ENCODE results near the gene GRM3. TPM values are rescaled to one million over a fixed set of nuclear protein-coding genes. Genes with fewer than 3 reads are reported as not detected.

GRM3 gene
- total and polyA plus RNA-seq, 7 experiments from 2014 or later = not detected

GRCh38 chr7:86747698-86748097, 104.0 kb downstream of the GRM3 start:
- Mint-ChIP-seq H3K27me3 (peaks cover 0 to 11% (median 0%) of the 10 kb centered on the region in 5 donors), H3K27ac (no peak overlapping the region), H3K4me1 (no peaks in the 10 kb centered on the region), H3K9me3 (peaks cover 0 to 4% (median 0%) of the 10 kb centered on the region in 11 donors), H3K36me3 (no peaks in the 10 kb centered on the region), H3K4me3 (no peak overlapping the region)
- no peaks in the 10 kb centered on the region for H3K36me3 ChIP-seq (ENCODE audit: control insufficient read depth in 2 of 3, insufficient read depth in 3 of 3, low read length in 3 of 3)
- intact Hi-C loops (cut with micrococcal nuclease) = no loop called here
- no peak overlapping the region for H3K4me3 ChIP-seq (ENCODE audit: low read length)
- DNase-seq = no peak
- H3K9me3 ChIP-seq (ENCODE audit: control insufficient read depth in 2 of 3, low read length in 3 of 3) = no peaks in the 10 kb centered on the region
- H3K27me3 ChIP-seq (ENCODE audit: control insufficient read depth in 2 of 2, insufficient read depth in 2 of 2, low read length in 2 of 2) = no peaks in the 10 kb centered on the region
- no peak overlapping the region for H3K27ac ChIP-seq (ENCODE audit: low read depth, low read length)
- ChIA-PET CTCF (no interaction called here), POLR2A (no interaction called here)
- H3K4me1 ChIP-seq (ENCODE audit: control insufficient read depth in 2 of 2, insufficient read depth in 2 of 2, low read length in 2 of 2) = no peaks in the 10 kb centered on the region
- ATAC-seq = no peak

DNA sequence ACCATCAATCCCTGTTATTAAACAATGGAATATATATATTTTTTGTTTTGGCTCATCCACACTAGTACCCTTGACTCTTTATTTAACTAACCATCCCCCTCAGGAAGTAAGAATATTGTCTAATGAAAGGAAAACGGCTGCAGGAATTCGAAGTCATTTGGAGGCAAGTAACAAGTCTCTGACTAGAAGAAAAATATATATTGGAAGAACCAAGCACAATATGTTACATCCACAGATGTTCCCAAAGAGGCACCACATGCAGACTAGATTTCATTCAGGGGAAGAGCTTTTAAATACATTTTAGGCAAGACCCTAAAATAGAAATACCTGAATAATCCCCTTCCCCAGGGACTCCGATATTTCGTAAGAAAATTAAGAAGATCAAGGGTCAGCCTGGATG, 104.5 kb downstream of the GRM3 start:
- CTCF ChIA-PET = no interaction called here
- intact Hi-C loops (cut with micrococcal nuclease) = no loop called here
- POLR2A ChIA-PET = no interaction called here
- Histone ChIP-seq H3K27me3 (ENCODE audit: control insufficient read depth in 2 of 2, insufficient read depth in 2 of 2, low read length in 2 of 2) (no peaks in the 10 kb centered on the region), H3K4me1 (ENCODE audit: control insufficient read depth in 2 of 2, insufficient read depth in 2 of 2, low read length in 2 of 2) (no peaks in the 10 kb centered on the region), H3K27ac (ENCODE audit: low read depth, low read length) (no peak overlapping the region), H3K36me3 (ENCODE audit: control insufficient read depth in 2 of 3, insufficient read depth in 3 of 3, low read length in 3 of 3) (no peaks in the 10 kb centered on the region), H3K4me3 (ENCODE audit: low read length) (no peak overlapping the region), H3K9me3 (ENCODE audit: control insufficient read depth in 2 of 3, low read length in 3 of 3) (no peaks in the 10 kb centered on the region)
- no peaks in the 10 kb centered on the region for H3K36me3 Mint-ChIP-seq
- H3K27me3 Mint-ChIP-seq = peaks cover 0 to 10% (median 0%) of the 10 kb centered on the region in 5 donors
- peaks cover 0 to 4% (median 0%) of the 10 kb centered on the region in 11 donors for H3K9me3 Mint-ChIP-seq
- ATAC-seq (no peak), DNase-seq (no peak)
- no peak overlapping the region for H3K4me3 Mint-ChIP-seq
- H3K4me1 Mint-ChIP-seq = no peaks in the 10 kb centered on the region
- H3K27ac Mint-ChIP-seq = no peak overlapping the region

DNA sequence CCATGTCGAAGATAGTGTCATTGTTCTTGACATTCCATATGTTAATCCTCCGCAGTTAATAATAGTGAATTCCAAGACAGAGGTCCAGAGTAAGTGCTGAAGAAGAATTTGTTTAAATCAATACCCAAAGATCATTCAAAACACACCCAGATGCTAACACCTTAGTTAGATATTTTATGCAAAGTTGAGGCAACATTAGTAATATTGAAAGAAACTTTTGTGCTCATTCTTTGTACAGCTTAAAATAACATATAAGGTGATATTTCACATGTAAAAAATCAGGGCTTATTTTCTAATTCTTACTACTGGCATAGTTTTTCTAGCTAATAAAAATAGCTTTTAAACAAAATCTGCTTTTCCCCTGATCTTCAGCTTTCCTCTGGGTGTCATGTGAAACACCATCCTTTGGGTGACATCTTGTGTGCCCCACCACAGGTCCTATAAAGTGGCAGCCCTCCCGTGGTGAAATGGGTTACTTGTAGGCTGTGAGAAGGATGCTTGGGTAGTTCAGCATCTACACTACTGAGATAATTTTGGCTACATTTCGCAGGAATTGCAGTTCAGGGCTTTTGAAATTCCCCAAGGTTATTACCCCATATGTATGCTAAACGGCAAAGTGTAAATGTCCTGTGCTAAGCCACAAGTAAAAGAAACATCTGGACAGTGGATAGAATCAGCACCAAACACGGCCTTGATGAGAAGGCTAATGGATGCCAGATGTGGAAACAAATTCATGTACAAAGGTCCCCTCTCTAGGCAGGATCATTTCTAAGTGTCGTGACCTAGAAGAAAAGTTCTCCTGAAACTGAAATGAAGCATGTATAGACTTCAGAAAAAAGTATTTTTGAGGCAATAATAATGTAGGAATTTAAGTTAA, 105.4 kb downstream of the GRM3 start:
- H3K27ac Mint-ChIP-seq = no peak overlapping the region
- POLR2A ChIA-PET = no interaction called here

GRCh38 chr7:86749741-86750665, 106.3 kb downstream of the GRM3 start:
- H3K9me3 Mint-ChIP-seq = peaks cover 0 to under 1% (median 0%) of the 10 kb centered on the region in 11 donors
- ATAC-seq (no peak), DNase-seq (no peak)
- POLR2A ChIA-PET = no interaction called here
- intact Hi-C loops (cut with micrococcal nuclease) = no loop called here
- no peaks in the 10 kb centered on the region for H3K4me1 Mint-ChIP-seq
- no peaks in the 10 kb centered on the region for H3K4me1 ChIP-seq (ENCODE audit: control insufficient read depth in 2 of 2, insufficient read depth in 2 of 2, low read length in 2 of 2)
- no peaks in the 10 kb centered on the region for H3K9me3 ChIP-seq (ENCODE audit: control insufficient read depth in 2 of 3, low read length in 3 of 3)
- CTCF ChIA-PET = no interaction called here
- no peaks in the 10 kb centered on the region for H3K36me3 Mint-ChIP-seq
- no peak overlapping the region for H3K4me3 ChIP-seq (ENCODE audit: low read length)
- H3K27me3 Mint-ChIP-seq = peaks cover 0 to 4% (median 0%) of the 10 kb centered on the region in 5 donors
- H3K27ac Mint-ChIP-seq = no peak overlapping the region
- no peaks in the 10 kb centered on the region for H3K27me3 ChIP-seq (ENCODE audit: control insufficient read depth in 2 of 2, insufficient read depth in 2 of 2, low read length in 2 of 2)
- no peak overlapping the region for H3K27ac ChIP-seq (ENCODE audit: low read depth, low read length)
- no peak overlapping the region for H3K4me3 Mint-ChIP-seq
- H3K36me3 ChIP-seq (ENCODE audit: control insufficient read depth in 2 of 3, insufficient read depth in 3 of 3, low read length in 3 of 3) = no peaks in the 10 kb centered on the region

More for the DNA sequence above, 105.4 kb downstream of the GRM3 start:
- H3K9me3 ChIP-seq (ENCODE audit: control insufficient read depth in 2 of 3, low read length in 3 of 3) = no peaks in the 10 kb centered on the region
- H3K27ac ChIP-seq (ENCODE audit: low read depth, low read length) = no peak overlapping the region
- H3K27me3 ChIP-seq (ENCODE audit: control insufficient read depth in 2 of 2, insufficient read depth in 2 of 2, low read length in 2 of 2) = no peaks in the 10 kb centered on the region
- Mint-ChIP-seq H3K4me3 (no peak overlapping the region), H3K4me1 (no peaks in the 10 kb centered on the region), H3K9me3 (peaks cover 0 to 4% (median 0%) of the 10 kb centered on the region in 11 donors), H3K27me3 (peaks cover 0 to 5% (median 0%) of the 10 kb centered on the region in 5 donors), H3K36me3 (no peaks in the 10 kb centered on the region)
- no peak overlapping the region for H3K4me3 ChIP-seq (ENCODE audit: low read length)
- no peak for DNase-seq
- intact Hi-C loops (cut with micrococcal nuclease) = no loop called here
- ATAC-seq = no peak
- no peaks in the 10 kb centered on the region for H3K4me1 ChIP-seq (ENCODE audit: control insufficient read depth in 2 of 2, insufficient read depth in 2 of 2, low read length in 2 of 2)
- CTCF ChIA-PET = no interaction called here
- H3K36me3 ChIP-seq (ENCODE audit: control insufficient read depth in 2 of 3, insufficient read depth in 3 of 3, low read length in 3 of 3) = no peaks in the 10 kb centered on the region

GRCh38 chr7:86760236-86760635, 116.5 kb downstream of the GRM3 start:
- Mint-ChIP-seq H3K27me3 (peaks cover 0 to 7% (median 4%) of the 10 kb centered on the region in 5 donors), H3K9me3 (peaks cover 0 to 5% (median 0%) of the 10 kb centered on the region in 11 donors), H3K36me3 (no peaks in the 10 kb centered on the region), H3K4me3 (no peak overlapping the region), H3K27ac (no peak overlapping the region), H3K4me1 (no peaks in the 10 kb centered on the region)
- POLR2A ChIA-PET = no interaction called here
- H3K9me3 ChIP-seq (ENCODE audit: control insufficient read depth in 2 of 3, low read length in 3 of 3) = no peaks in the 10 kb centered on the region
- H3K27ac ChIP-seq (ENCODE audit: low read depth, low read length) = no peak overlapping the region
- DNase-seq = no peak
- CTCF ChIA-PET = no interaction called here
- H3K36me3 ChIP-seq (ENCODE audit: control insufficient read depth in 2 of 3, insufficient read depth in 3 of 3, low read length in 3 of 3) = no peaks in the 10 kb centered on the region
- H3K4me1 ChIP-seq (ENCODE audit: control insufficient read depth in 2 of 2, insufficient read depth in 2 of 2, low read length in 2 of 2) = no peaks in the 10 kb centered on the region
- intact Hi-C loops (cut with micrococcal nuclease) = no loop called here
- no peak for ATAC-seq
- H3K27me3 ChIP-seq (ENCODE audit: control insufficient read depth in 2 of 2, insufficient read depth in 2 of 2, low read length in 2 of 2) = no peaks in the 10 kb centered on the region
- no peak overlapping the region for H3K4me3 ChIP-seq (ENCODE audit: low read length)

GRCh38 chr7:86762129-86762528, 118.4 kb downstream of the GRM3 start:
- ChIA-PET POLR2A (no interaction called here), CTCF (no interaction called here)
- no peak for ATAC-seq
- DNase-seq = no peak
- intact Hi-C loops (cut with micrococcal nuclease) = no loop called here
- no peak overlapping the region for H3K4me3 Mint-ChIP-seq
- no peak overlapping the region for H3K27ac ChIP-seq (ENCODE audit: low read depth, low read length)
- peaks cover 0 to 6% (median 0%) of the 10 kb centered on the region in 11 donors for H3K9me3 Mint-ChIP-seq
- no peak overlapping the region for H3K4me3 ChIP-seq (ENCODE audit: low read length)
- H3K4me1 ChIP-seq (ENCODE audit: control insufficient read depth in 2 of 2, insufficient read depth in 2 of 2, low read length in 2 of 2) = no peaks in the 10 kb centered on the region
- no peak overlapping the region for H3K27ac Mint-ChIP-seq
- no peaks in the 10 kb centered on the region for H3K36me3 ChIP-seq (ENCODE audit: control insufficient read depth in 2 of 3, insufficient read depth in 3 of 3, low read length in 3 of 3)
- no peaks in the 10 kb centered on the region for H3K36me3 Mint-ChIP-seq
- H3K27me3 Mint-ChIP-seq = peaks cover 0 to 7% (median 4%) of the 10 kb centered on the region in 5 donors
- no peaks in the 10 kb centered on the region for H3K4me1 Mint-ChIP-seq
- H3K27me3 ChIP-seq (ENCODE audit: control insufficient read depth in 2 of 2, insufficient read depth in 2 of 2, low read length in 2 of 2) = no peaks in the 10 kb centered on the region
- no peaks in the 10 kb centered on the region for H3K9me3 ChIP-seq (ENCODE audit: control insufficient read depth in 2 of 3, low read length in 3 of 3)

All from naive thymus-derived CD4-positive, alpha-beta T cell (primary cell).